HepG2 (cell line): ENCODE results near the gene RFC2. TPM values are rescaled to one million over a fixed set of nuclear protein-coding genes. Genes with fewer than 3 reads are reported as not detected.

Experiments
- ATAC-seq: fragments of 200-7000 bp; cut with Tn5 transposase; 3 replicates; pipeline ENCODE4 v1.9.1; 2020; ENCODE audit warnings: mild to moderate bottlenecking, moderate library complexity
- BruUV-seq: library from RNA; stranded (reverse); fragments of 400-500 nt; replicated peaks from 2 replicates; lab custom pipeline; 2021; lab: Mats Ljungman, UMichigan
- CTCF ChIA-PET: fragments of 300-600 bp; formaldehyde crosslinking; extraction: SDS; loops from one replicate; lab custom pipeline; 2021; ENCODE audit warnings: low total read pairs, inconsistent platforms, low intra/inter-chr PET ratio; lab: Yijun Ruan, JAX
- POLR2A ChIA-PET: fragments of 350-600 bp; sonication (Branson Sonifier 250); formaldehyde crosslinking; loops from one replicate; lab custom pipeline; 2020; ENCODE audit warnings: antibody characterized with exemption, inconsistent platforms; lab: Yijun Ruan, JAX
- DNase-seq: peaks from one replicate; pipeline ENCODE4 v3.0.0-alpha.2; 2015; ENCODE audit warnings: low spot score
- FAIRE-seq: peaks from 3 replicates; lab custom pipeline; 2011; peaks lifted over from hg19 to GRCh38; lab: Jason Lieb, UNC
- H2AFZ ChIP-seq: one replicate; pipeline ENCODE4 v1.6.1; 2011; ENCODE audit warnings: low read length, inconsistent platforms
- H3K27ac ChIP-seq: fragments of 300-600 bp; 3 replicates; pipeline ENCODE4 v1.8.0; 2011; ENCODE audit warnings: mixed run types, mild to moderate bottlenecking, mixed read lengths, low read length, inconsistent platforms; ENCODE audit not compliant: insufficient read depth; ENCODE audit errors: extremely low read length
- H3K27me3 ChIP-seq, 2 experiments: fragments of 200-600 bp in 1 of 2; 2 replicates in 1 of 2; 3 replicates in 1 of 2; pipeline versions ENCODE4 v1.6.0 to v1.8.0; 2011; ENCODE audit warnings: low read length in 2 of 2, mild to moderate bottlenecking in 2 of 2, moderate library complexity in 2 of 2, inconsistent platforms in 1 of 2; ENCODE audit not compliant: insufficient read depth in 2 of 2, control insufficient read depth in 1 of 2
- H3K36me3 ChIP-seq, 2 experiments: fragments of 200-600 bp in 1 of 2; replicated peaks in 1 of 2; 2 replicates in 1 of 2; 3 replicates in 1 of 2; pipeline versions ENCODE4 v1.5.1 to v1.8.0; 2011; ENCODE audit warnings: low read length in 2 of 2, inconsistent platforms in 1 of 2; ENCODE audit not compliant: insufficient read depth in 2 of 2, control insufficient read depth in 1 of 2
- H3K4me1 ChIP-seq: 2 replicates; pipeline ENCODE4 v1.5.1; 2012; ENCODE audit warnings: low read length, inconsistent platforms; ENCODE audit not compliant: insufficient read depth
- H3K4me2 ChIP-seq: 2 replicates; pipeline ENCODE4 v1.6.0; 2011; ENCODE audit warnings: low read depth, low read length, inconsistent platforms
- H3K4me3 ChIP-seq, 3 experiments: fragments of 200-600 bp in 1 of 3; sonication (generic), shearing (Covaris generic) in 1 of 3; replicated peaks in 1 of 3; 2 replicates each; pipeline ENCODE4 v1.5.1; 2011 to 2016; ENCODE audit warnings: low read length in 3 of 3, inconsistent platforms in 2 of 3, low read depth in 2 of 3, mild to moderate bottlenecking in 2 of 3, control low read depth in 1 of 3, mixed read lengths in 1 of 3; ENCODE audit not compliant: insufficient read depth in 1 of 3
- H3K79me2 ChIP-seq: one replicate; pipeline ENCODE4 v1.6.1; 2011; ENCODE audit warnings: low read length, inconsistent platforms; ENCODE audit not compliant: insufficient read depth
- H3K9ac ChIP-seq: 2 replicates; pipeline ENCODE4 v1.6.0; 2011; ENCODE audit warnings: mild to moderate bottlenecking, low read depth, low read length, inconsistent platforms; ENCODE audit not compliant: insufficient read depth
- H3K9me3 ChIP-seq: 2 replicates; pipeline ENCODE4 v1.5.1; 2012; ENCODE audit warnings: mild to moderate bottlenecking, low read length
- H4K20me1 ChIP-seq: 2 replicates; pipeline ENCODE4 v1.6.0; 2011; ENCODE audit warnings: inconsistent platforms, mild to moderate bottlenecking, low read length, moderate library complexity; ENCODE audit not compliant: insufficient read depth
- CCAR2 ChIP-seq: fragments of 200-400 bp; formaldehyde crosslinking; optimal IDR thresholded peaks from 2 replicates; pipeline ENCODE3; 2018; ENCODE audit warnings: low read depth, mild to moderate bottlenecking, low read length, moderate library complexity
- HOXA3 ChIP-seq: sonication (generic); formaldehyde crosslinking; IDR thresholded peaks from 2 replicates; pipeline ENCODE4 v1.5.0; 2020; ENCODE audit warnings: missing genetic modification reagents
- KAT7 ChIP-seq: IDR thresholded peaks from 2 replicates; pipeline ENCODE4 v1.6.1; 2018; ENCODE audit warnings: borderline replicate concordance, missing compliant biosample characterization
- MTA3 ChIP-seq: sonication (generic); formaldehyde crosslinking; IDR thresholded peaks from 2 replicates; pipeline ENCODE4 v1.4.0; 2020; ENCODE audit warnings: missing genetic modification reagents
- NR2F1 ChIP-seq, 2 experiments: fragments of 450-650 bp in 1 of 2; formaldehyde crosslinking in 1 of 2; IDR thresholded peaks; 2 replicates each; pipeline versions ENCODE4 v1.5.0 to v1.6.1; 2016 to 2020; ENCODE audit warnings: mild to moderate bottlenecking in 1 of 2, missing compliant biosample characterization in 1 of 2, missing genetic modification reagents in 1 of 2, moderate library complexity in 1 of 2
- TFAP4 ChIP-seq: sonication (generic); IDR thresholded peaks from 2 replicates; pipeline ENCODE4 v1.6.1; 2016; ENCODE audit warnings: low read depth, borderline replicate concordance
- THRA ChIP-seq: sonication (generic); formaldehyde crosslinking; IDR thresholded peaks from 2 replicates; pipeline ENCODE4 v1.4.0; 2020; ENCODE audit warnings: missing genetic modification reagents, borderline replicate concordance
- ZBTB21 ChIP-seq: sonication (generic); formaldehyde crosslinking; IDR thresholded peaks from 2 replicates; pipeline ENCODE4 v1.4.0; 2020; ENCODE audit warnings: missing genetic modification reagents
- ZNF138 ChIP-seq: sonication (generic); formaldehyde crosslinking; IDR thresholded peaks from 2 replicates; pipeline ENCODE4 v1.5.0; 2020; ENCODE audit warnings: mild to moderate bottlenecking, low read depth, missing genetic modification reagents
- ZNF792 ChIP-seq: IDR thresholded peaks from 2 replicates; pipeline ENCODE4 v1.6.1; 2016
- ZXDC ChIP-seq: sonication (generic); formaldehyde crosslinking; IDR thresholded peaks from 2 replicates; pipeline ENCODE4 v1.5.0; 2020; ENCODE audit warnings: mild to moderate bottlenecking, missing genetic modification reagents
- WGBS: methylation state at CpG from one replicate; pipeline ENCODE4 v1.1.6; 2017; ENCODE audit warnings: low lambda C conversion rate; 5-methylcytosine and 5-hydroxymethylcytosine counted together
- in situ Hi-C: cut with HindIII; loops from 2 replicates; pipeline ENCODE4 v1.10.0; 2017; ENCODE audit warnings: low pct_unique_long_range_greater_than_20kb; ENCODE audit not compliant: extremely low pct_ligation_motif_present
- intact Hi-C: fragments of 100-400 bp; cut with micrococcal nuclease; formaldehyde crosslinking; loops from one replicate; pipeline ENCODE4 v1.10.0; 2022; ENCODE audit not compliant: unreplicated experiment
- polyA plus RNA-seq, 8 experiments: library from polyadenylated mRNA; depleted of rRNA in 3 of 8; stranded (reverse) in 7 of 8; unstranded in 1 of 8; fragments of >200 nt; fragmentation: Illumina TruSeq in 4 of 8; extraction: Trizol in 4 of 8; gene quantifications; 2 replicates each; pipeline versions ENCODE4 v1.2.1 to v1.2.3, GENCODE V29; 2011 to 2016; ENCODE audit warnings: low read depth in 4 of 8, missing spikeins in 1 of 8, mixed read lengths in 1 of 8; ENCODE audit not compliant: insufficient read depth in 1 of 8
- total RNA-seq, 5 experiments: library from RNA; depleted of rRNA; stranded (reverse); fragments of >200 nt; fragmentation: Illumina TruSeq; extraction: Trizol; gene quantifications; 2 replicates each; pipeline ENCODE4 v1.2.3, GENCODE V29; 2016; ENCODE audit warnings: low read depth in 1 of 5

Gene RFC2
- total and polyA plus RNA-seq, 2 of the 13 experiments (the other 11 are each of a cell fraction or from before 2014, with no cell fraction given): 14.6 to 43.5 TPM

- TF ChIP-seq ZNF138 (CRISPR knock-in tag): no peak
Measured at GRCh38 chr7:74282748-74283459, 28.7 kb upstream of the RFC2 start (continued).

GRCh38 chr7:74280985-74281384 is 26.8 kb upstream of the RFC2 start:
- Histone ChIP-seq H4K20me1 (no peaks in the 10 kb centered on the region), H3K27ac (no peak overlapping the region), H3K27me3 (peaks cover 0 to 12% of the 10 kb centered on the region in 2 experiments; a peak in 2 of 5 replicates), H3K4me1 (peaks cover 53% of the 10 kb centered on the region), H3K4me3 (no peak overlapping the region; a peak in 1 of 6 replicates), H3K9ac (no peak overlapping the region), H3K9me3 (no peaks in the 10 kb centered on the region), H3K79me2 (no peaks in the 10 kb centered on the region), H2AFZ (no peak overlapping the region), H3K4me2 (peak overlapping the region; percentile 66), H3K36me3 (no peaks in the 10 kb centered on the region)
- intact Hi-C loops: no loop called here
- in situ Hi-C loops: no loop called here
- CTCF ChIA-PET: no interaction called here
- FAIRE-seq (no peak), ATAC-seq (peak; percentile 22), DNase-seq (no peak)
- POLR2A ChIA-PET: interaction anchor here (0.6 to 3.8 kb wide), 4 partner anchors 10 to 96 kb away, joined by 3 to 43 read pairs (median 10); partner anchors contain the start of gene CLIP2
- no TSS peak for BruUV-seq
- TF ChIP-seq ZBTB21 (CRISPR knock-in tag) (peak; percentile 78; the same call in 1 of the 2 replicates), HOXA3 (0 out of 2 replicates have a peak, but pooled peaks have one; percentile 17), TFAP4 (no peak)
- 3% methylated on average over 7 of the region's 8 CpGs for WGBS

- intact Hi-C loops: no loop called here
- no peak for FAIRE-seq
- CTCF ChIA-PET: no interaction called here
- TF ChIP-seq KAT7 (no peak), NR2F1 (CRISPR knock-in tag; IDR thresholded peaks at IDR 0.05) (no peak), MTA3 (CRISPR knock-in tag) (no peak), CCAR2 (no peak), THRA (CRISPR knock-in tag) (no peak), ZXDC (no peak), ZNF792 (CRISPR knock-in tag) (no peak)
Measured at GRCh38 chr7:74277636-74278035, 23.4 kb upstream of the RFC2 start.

More at GRCh38 chr7:74277636-74278035, 23.4 kb upstream of the RFC2 start:
- WGBS: 65% methylated on average over 4 of the region's 4 CpGs
- no peak overlapping the region for H3K9ac ChIP-seq
- no peak overlapping the region for H2AFZ ChIP-seq
- no peaks in the 10 kb centered on the region for H3K79me2 ChIP-seq
- POLR2A ChIA-PET: interaction anchor here (3.8 kb wide), 1 partner anchor 13 kb away, joined by 43 read pairs; the partner anchor contains the start of gene CLIP2
- no TSS peak for BruUV-seq
- H4K20me1 ChIP-seq: no peaks in the 10 kb centered on the region
- H3K36me3 ChIP-seq: no peaks in the 10 kb centered on the region
- H3K27ac ChIP-seq: no peak overlapping the region
- H3K27me3 ChIP-seq: peaks cover 0 to under 1% of the 10 kb centered on the region in 2 experiments; a peak in 1 of 5 replicates
- in situ Hi-C loops: no loop called here
- H3K4me2 ChIP-seq: no peak overlapping the region
- no peaks in the 10 kb centered on the region for H3K9me3 ChIP-seq
- H3K4me3 ChIP-seq: no peak overlapping the region
- DNase-seq: no peak
- peaks cover 50% of the 10 kb centered on the region for H3K4me1 ChIP-seq
- no peak for ATAC-seq
